HG03565 (cell line): Measurements from ENCODE around the gene NGEF.
"Not testable (repeated sequence)": the region's sequence is repeated elsewhere in the genome, so short reads cannot be mapped to it uniquely, and the experiment has no call there.

ENCODE experiments used
- ATAC-seq: cut with Tn5 transposase; IDR thresholded peaks from one replicate; pipeline ENCODE4 v1.9.1; 2021; ENCODE audit warnings: mild to moderate bottlenecking, moderate library complexity; ENCODE audit not compliant: unreplicated experiment

The NGEF gene

GRCh38 chr2:233013027-233013461, at the start of gene NGEF:
Gene NGEF, minus strand, starts transcription at chr2:233013256. Its CDS starts 38,366 bp downstream, at chr2:232974890.
- ATAC-seq, result no peak

GRCh38 chr2:233062451-233062850, 49.4 kb upstream of the NGEF start:
- no peak for ATAC-seq

- peak; percentile 22 for ATAC-seq
These were observed 48.8 kb upstream of the NGEF start for GRCh38 chr2:233061591-233062450.

GRCh38 chr2:233060980-233061590, 48.0 kb upstream of the NGEF start:
- peak; percentile 7 for ATAC-seq

GRCh38 chr2:233060501-233060979, 47.5 kb upstream of the NGEF start:
- no peak for ATAC-seq

GRCh38 chr2:233059797-233060500, 46.9 kb upstream of the NGEF start, which contains the start of gene INPP5D:
Gene INPP5D, plus strand, starts transcription at chr2:233060342. Its CDS starts 137 bp downstream, at chr2:233060479.
- ATAC-seq, result peak; percentile 35

- ATAC-seq, result no peak
These were observed 46.4 kb upstream of the NGEF start for GRCh38 chr2:233059547-233059796.

GRCh38 chr2:233058717-233059546, 45.9 kb upstream of the NGEF start:
- no peak for ATAC-seq

- no peak for ATAC-seq
These were observed 44.0 kb upstream of the NGEF start for GRCh38 chr2:233056961-233057605.

- no peak for ATAC-seq
These were observed 42.3 kb upstream of the NGEF start for GRCh38 chr2:233055362-233055761.

- no peak for ATAC-seq
These were observed 41.1 kb upstream of the NGEF start for GRCh38 chr2:233053928-233054784.

GRCh38 chr2:233052517-233052916, 39.5 kb upstream of the NGEF start:
- ATAC-seq, result not testable (repeated sequence)

- ATAC-seq, result no peak
These were observed 38.4 kb upstream of the NGEF start for GRCh38 chr2:233051241-233052149.

- no peak for ATAC-seq
These were observed 36.2 kb upstream of the NGEF start for GRCh38 chr2:233049194-233049761.

- no peak for ATAC-seq
These were observed 35.6 kb upstream of the NGEF start for GRCh38 chr2:233048569-233049193.

- no peak for ATAC-seq
These were observed 34.6 kb upstream of the NGEF start for GRCh38 chr2:233047667-233048066.

GRCh38 chr2:233047206-233047605, 34.1 kb upstream of the NGEF start:
- ATAC-seq, result no peak
